Activated B cell treated with CpG ODN at 0.5 μM for 24 hours (primary cell): ENCODE data around the gene MTHFS. TPM values are rescaled to one million over a fixed set of nuclear protein-coding genes. Genes with fewer than 3 reads are reported as not detected.

ENCODE experiments used
- ATAC-seq: fragments of 200-7000 bp; cut with Tn5 transposase; one replicate; pipeline ENCODE4 v1.10.0; 2021; ENCODE audit warnings: low read depth, mild to moderate bottlenecking, moderate library complexity
- CTCF ChIA-PET: fragments of 350-600 bp; sonication (Branson Sonifier 250); formaldehyde crosslinking; loops from one replicate; lab custom pipeline; 2021; ENCODE audit warnings: antibody characterized with exemption; lab: Charles Lee
- POLR2A ChIA-PET: fragments of 350-600 bp; sonication (Branson Sonifier 250); formaldehyde crosslinking; loops from one replicate; lab custom pipeline; 2021; ENCODE audit warnings: antibody characterized with exemption; lab: Charles Lee
- DNase-seq: peaks from one replicate; pipeline ENCODE4 v3.0.0; 2022
- H3K27ac Mint-ChIP-seq: one replicate; pipeline ENCODE4 v1.8.0; 2020; ENCODE audit warnings: mixed read lengths
- H3K27me3 Mint-ChIP-seq: one replicate; pipeline ENCODE4 v1.8.0; 2021; ENCODE audit warnings: mixed read lengths
- H3K36me3 Mint-ChIP-seq: one replicate; pipeline ENCODE4 v1.8.0; 2021; ENCODE audit warnings: low read depth, mixed read lengths
- H3K4me1 Mint-ChIP-seq: one replicate; pipeline ENCODE4 v1.8.0; 2021; ENCODE audit warnings: mixed read lengths
- H3K4me3 Mint-ChIP-seq: one replicate; pipeline ENCODE4 v1.8.0; 2020; ENCODE audit warnings: mild to moderate bottlenecking, mixed read lengths
- H3K9me3 Mint-ChIP-seq: one replicate; pipeline ENCODE4 v1.8.0; 2020; ENCODE audit warnings: mixed read lengths
- CTCF ChIP-seq: fragments of 200-600 bp; IDR thresholded peaks from one replicate; pipeline ENCODE4 v1.8.0; 2022; ENCODE audit warnings: antibody characterized with exemption, mild to moderate bottlenecking
- intact Hi-C: fragments of 100-400 bp; cut with micrococcal nuclease; formaldehyde crosslinking; loops from one replicate; pipeline ENCODE4 v1.15.1; 2024
- total RNA-seq: library from RNA; stranded (reverse); gene quantifications from 2 replicates; pipeline ENCODE4 v1.2.3, GENCODE V29; 2022

The MTHFS gene
- 28.6 and 29.5 TPM in 2 replicates for total RNA-seq

GRCh38 chr15:79896634-79897379 lies at the start of gene MTHFS:
Gene MTHFS (minus strand): TSS chr15:79897014. CDS start chr15:79896988, 26 bp downstream.
- no peak for TF ChIP-seq CTCF
- CTCF ChIA-PET, result interaction anchor here (1.3 to 2.4 kb wide), 6 partner anchors 17 to 515 kb away, joined by 3 to 13 read pairs (median 6); no protein-coding TSS in a partner anchor
- Mint-ChIP-seq H3K4me3 (peak within 1 kb of the TSS; percentile 99), H3K4me1 (peaks cover 54% of the 10 kb centered on the region), H3K27me3 (no peaks in the 10 kb centered on the region), H3K27ac (peak within 1 kb of the TSS; percentile 100), H3K9me3 (no peaks in the 10 kb centered on the region), H3K36me3 (peaks cover 15% of the 10 kb centered on the region)
- ATAC-seq, result peak; percentile 87
- intact Hi-C loops, result loop anchor here (1.0 to 2.0 kb wide), 8 partner anchors 12 to 276 kb away; partner anchors contain the start of genes BCL2A1, FAH and ZFAND6
- POLR2A ChIA-PET, result interaction anchor here (0.8 to 4.4 kb wide), 14 partner anchors 10 to 163 kb away, joined by 3 to 58 read pairs (median 4); partner anchors contain the start of genes BCL2A1 and ZFAND6
- DNase-seq, result peak; percentile 76

- Mint-ChIP-seq H3K36me3 (no peaks in the 10 kb centered on the region), H3K4me1 (peaks cover 9% of the 10 kb centered on the region), H3K27ac (no peak overlapping the region), H3K27me3 (no peaks in the 10 kb centered on the region), H3K9me3 (no peaks in the 10 kb centered on the region), H3K4me3 (no peak overlapping the region)
- DNase-seq, result no peak
- no peak for ATAC-seq
- CTCF ChIA-PET, result no interaction called here
- no peak for TF ChIP-seq CTCF
- intact Hi-C loops, result no loop called here
- POLR2A ChIA-PET, result no interaction called here
Observed at GRCh38 chr15:79944622-79945021, 47.8 kb upstream of the MTHFS start.

- intact Hi-C loops, result no loop called here
- no peaks in the 10 kb centered on the region for H3K36me3 Mint-ChIP-seq
- peaks cover 9% of the 10 kb centered on the region for H3K4me1 Mint-ChIP-seq
- no peak overlapping the region for H3K27ac Mint-ChIP-seq
- H3K9me3 Mint-ChIP-seq, result no peaks in the 10 kb centered on the region
- no peak for DNase-seq
- CTCF ChIA-PET, result no interaction called here
- no peak overlapping the region for H3K4me3 Mint-ChIP-seq
- H3K27me3 Mint-ChIP-seq, result no peaks in the 10 kb centered on the region
- POLR2A ChIA-PET, result no interaction called here
- no peak for ATAC-seq
- no peak for TF ChIP-seq CTCF
Observed at GRCh38 chr15:79943820-79944219, 47.0 kb upstream of the MTHFS start.

GRCh38 chr15:79942741-79943481 lies 46.1 kb upstream of the MTHFS start:
- intact Hi-C loops, result no loop called here
- DNase-seq (no peak), ATAC-seq (no peak)
- POLR2A ChIA-PET, result interaction anchor here (0.7 kb wide), 1 partner anchor 17 kb away, joined by 3 read pairs; no protein-coding TSS in a partner anchor
- peaks cover 2% of the 10 kb centered on the region for H3K4me1 Mint-ChIP-seq
- H3K4me3 Mint-ChIP-seq, result no peak overlapping the region
- no peaks in the 10 kb centered on the region for H3K36me3 Mint-ChIP-seq
- H3K27ac Mint-ChIP-seq, result no peak overlapping the region
- TF ChIP-seq CTCF, result no peak
- no peaks in the 10 kb centered on the region for H3K9me3 Mint-ChIP-seq
- no peaks in the 10 kb centered on the region for H3K27me3 Mint-ChIP-seq
- CTCF ChIA-PET, result no interaction called here

GRCh38 chr15:79939399-79939798 lies 42.6 kb upstream of the MTHFS start:
- ChIA-PET CTCF (no interaction called here), POLR2A (no interaction called here)
- ATAC-seq (no peak), DNase-seq (no peak)
- Mint-ChIP-seq H3K4me1 (no peaks in the 10 kb centered on the region), H3K36me3 (no peaks in the 10 kb centered on the region), H3K4me3 (no peak overlapping the region), H3K27me3 (no peaks in the 10 kb centered on the region), H3K27ac (no peak overlapping the region), H3K9me3 (no peaks in the 10 kb centered on the region)
- no peak for TF ChIP-seq CTCF
- intact Hi-C loops, result no loop called here
